Gastroesophageal sphincter (tissue), 3 donors: ENCODE results near the gene PRKG1.

Experiments
- POLR2A ChIP-seq, 2 donors: fragments of 450-650 bp; IDR thresholded peaks; one replicate each; pipeline ENCODE4 v1.6.1; 2017; ENCODE audit warnings: antibody characterized with exemption in 2 of 2, mild to moderate bottlenecking in 2 of 2, moderate library complexity in 1 of 2
- TF ChIP-seq, protein P1 (sequence below), 4 experiments: fragments of 200-600 bp in 2 of 4; fragments of 450-650 bp in 2 of 4; sonication (generic) in 1 of 4; IDR thresholded peaks; one replicate each; pipeline ENCODE4 v1.5.1; 2017 to 2019; ENCODE audit warnings: antibody characterized with exemption in 4 of 4, mild to moderate bottlenecking in 2 of 4, moderate library complexity in 2 of 4

DNA sequence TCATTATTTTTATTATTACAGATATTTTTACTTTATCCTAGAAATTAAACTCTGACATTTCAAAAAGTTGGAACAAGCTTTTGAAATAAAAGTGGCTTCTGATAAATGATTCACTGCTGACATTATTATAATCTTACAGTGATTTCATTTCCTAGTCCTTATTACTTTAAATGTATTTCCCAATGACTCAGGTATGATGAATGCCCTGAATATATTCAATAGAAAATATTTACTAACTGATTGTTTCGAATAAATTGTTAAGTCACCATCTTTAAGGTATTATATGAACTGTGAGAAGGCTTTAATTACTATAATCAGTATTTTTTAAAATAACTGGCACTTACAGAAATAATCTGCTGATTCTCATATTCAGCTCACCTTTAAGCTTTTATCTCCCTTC is 1261.4 kb downstream of the PRKG1 start:
- TF ChIP-seq POLR2A (IDR thresholded peaks at IDR 0.05) = no peak
- TF ChIP-seq, protein P1, sequence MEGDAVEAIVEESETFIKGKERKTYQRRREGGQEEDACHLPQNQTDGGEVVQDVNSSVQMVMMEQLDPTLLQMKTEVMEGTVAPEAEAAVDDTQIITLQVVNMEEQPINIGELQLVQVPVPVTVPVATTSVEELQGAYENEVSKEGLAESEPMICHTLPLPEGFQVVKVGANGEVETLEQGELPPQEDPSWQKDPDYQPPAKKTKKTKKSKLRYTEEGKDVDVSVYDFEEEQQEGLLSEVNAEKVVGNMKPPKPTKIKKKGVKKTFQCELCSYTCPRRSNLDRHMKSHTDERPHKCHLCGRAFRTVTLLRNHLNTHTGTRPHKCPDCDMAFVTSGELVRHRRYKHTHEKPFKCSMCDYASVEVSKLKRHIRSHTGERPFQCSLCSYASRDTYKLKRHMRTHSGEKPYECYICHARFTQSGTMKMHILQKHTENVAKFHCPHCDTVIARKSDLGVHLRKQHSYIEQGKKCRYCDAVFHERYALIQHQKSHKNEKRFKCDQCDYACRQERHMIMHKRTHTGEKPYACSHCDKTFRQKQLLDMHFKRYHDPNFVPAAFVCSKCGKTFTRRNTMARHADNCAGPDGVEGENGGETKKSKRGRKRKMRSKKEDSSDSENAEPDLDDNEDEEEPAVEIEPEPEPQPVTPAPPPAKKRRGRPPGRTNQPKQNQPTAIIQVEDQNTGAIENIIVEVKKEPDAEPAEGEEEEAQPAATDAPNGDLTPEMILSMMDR (IDR thresholded peaks at IDR 0.05) = no peak
